Measurements from ENCODE around the gene OR4E1. TPM values are rescaled to one million over a fixed set of nuclear protein-coding genes. Genes with fewer than 3 reads are reported as not detected.

OR4E1 gene
- total RNA-seq, 1 donor from 2014 or later = not detected

DNA sequence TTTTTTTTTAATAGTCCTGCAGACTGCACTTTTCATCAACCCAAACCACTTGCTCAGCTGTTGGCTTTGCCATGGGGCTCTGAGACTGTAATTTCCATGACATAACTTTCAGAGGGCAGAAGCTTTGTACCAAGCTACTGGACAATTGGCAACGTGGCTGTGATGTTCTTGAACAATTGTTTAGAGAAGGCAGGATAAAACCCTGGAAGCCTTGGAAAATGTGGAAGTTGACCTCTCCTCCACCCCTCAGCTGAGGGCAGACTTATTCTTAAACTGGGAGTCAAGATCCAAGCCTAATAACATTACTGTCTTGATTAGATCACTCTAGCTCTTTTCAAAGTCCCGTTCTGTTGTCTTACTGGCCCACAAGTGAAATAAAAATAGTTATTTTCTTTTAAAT, 2.2 kb downstream of the OR4E1 start:
- Mint-ChIP-seq H3K36me3 (ENCODE audit: low read depth, unreplicated experiment) (no peaks in the 10 kb centered on the region), H3K9me3 (ENCODE audit: unreplicated experiment) (no peaks in the 10 kb centered on the region), H3K4me3 (ENCODE audit: unreplicated experiment) (no peak overlapping the region), H3K4me1 (ENCODE audit: unreplicated experiment) (no peaks in the 10 kb centered on the region), H3K27ac (ENCODE audit: unreplicated experiment) (peak overlapping the region; percentile 30), H3K27me3 (ENCODE audit: unreplicated experiment) (no peaks in the 10 kb centered on the region)
- TF ChIP-seq, protein P1, sequence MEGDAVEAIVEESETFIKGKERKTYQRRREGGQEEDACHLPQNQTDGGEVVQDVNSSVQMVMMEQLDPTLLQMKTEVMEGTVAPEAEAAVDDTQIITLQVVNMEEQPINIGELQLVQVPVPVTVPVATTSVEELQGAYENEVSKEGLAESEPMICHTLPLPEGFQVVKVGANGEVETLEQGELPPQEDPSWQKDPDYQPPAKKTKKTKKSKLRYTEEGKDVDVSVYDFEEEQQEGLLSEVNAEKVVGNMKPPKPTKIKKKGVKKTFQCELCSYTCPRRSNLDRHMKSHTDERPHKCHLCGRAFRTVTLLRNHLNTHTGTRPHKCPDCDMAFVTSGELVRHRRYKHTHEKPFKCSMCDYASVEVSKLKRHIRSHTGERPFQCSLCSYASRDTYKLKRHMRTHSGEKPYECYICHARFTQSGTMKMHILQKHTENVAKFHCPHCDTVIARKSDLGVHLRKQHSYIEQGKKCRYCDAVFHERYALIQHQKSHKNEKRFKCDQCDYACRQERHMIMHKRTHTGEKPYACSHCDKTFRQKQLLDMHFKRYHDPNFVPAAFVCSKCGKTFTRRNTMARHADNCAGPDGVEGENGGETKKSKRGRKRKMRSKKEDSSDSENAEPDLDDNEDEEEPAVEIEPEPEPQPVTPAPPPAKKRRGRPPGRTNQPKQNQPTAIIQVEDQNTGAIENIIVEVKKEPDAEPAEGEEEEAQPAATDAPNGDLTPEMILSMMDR (IDR thresholded peaks at IDR 0.05; ENCODE audit: unreplicated experiment) = no peak
- DNase-seq (ENCODE audit: low spot score) = no peak

- Mint-ChIP-seq H3K4me1 (ENCODE audit: unreplicated experiment) (no peaks in the 10 kb centered on the region), H3K36me3 (ENCODE audit: low read depth, unreplicated experiment) (no peaks in the 10 kb centered on the region), H3K4me3 (ENCODE audit: unreplicated experiment) (no peak overlapping the region), H3K27me3 (ENCODE audit: unreplicated experiment) (no peaks in the 10 kb centered on the region), H3K9me3 (ENCODE audit: unreplicated experiment) (no peaks in the 10 kb centered on the region), H3K27ac (ENCODE audit: unreplicated experiment) (no peak overlapping the region)
- TF ChIP-seq, protein P1 (IDR thresholded peaks at IDR 0.05; ENCODE audit: unreplicated experiment) = no peak
- no peak for DNase-seq (ENCODE audit: low spot score)
These were observed 4.3 kb downstream of the OR4E1 start for GRCh38 chr14:21669284-21669683.

DNA sequence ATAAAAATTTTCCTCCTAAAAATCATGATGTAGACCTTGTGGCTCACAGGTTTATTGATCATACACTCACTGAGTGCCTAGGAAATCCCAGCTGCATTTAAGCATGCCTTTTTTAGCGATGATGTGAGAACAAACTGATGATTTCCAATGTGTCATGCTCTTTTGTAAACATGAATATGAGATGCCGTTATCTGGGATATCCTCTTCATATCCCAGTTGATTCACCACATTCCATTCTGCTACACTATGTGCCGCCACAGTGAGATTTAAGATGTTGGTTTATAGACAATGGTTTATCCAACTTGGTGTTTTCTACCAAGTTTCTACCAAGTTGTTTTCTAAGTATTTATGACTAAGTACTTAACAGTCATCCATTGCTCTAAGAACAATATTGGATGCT, 5.2 kb downstream of the OR4E1 start:
- DNase-seq (ENCODE audit: low spot score) = no peak
- Mint-ChIP-seq H3K4me1 (ENCODE audit: unreplicated experiment) (no peaks in the 10 kb centered on the region), H3K9me3 (ENCODE audit: unreplicated experiment) (no peaks in the 10 kb centered on the region), H3K27ac (ENCODE audit: unreplicated experiment) (no peak overlapping the region), H3K27me3 (ENCODE audit: unreplicated experiment) (no peaks in the 10 kb centered on the region), H3K4me3 (ENCODE audit: unreplicated experiment) (no peak overlapping the region), H3K36me3 (ENCODE audit: low read depth, unreplicated experiment) (no peaks in the 10 kb centered on the region)
- TF ChIP-seq, protein P1 (IDR thresholded peaks at IDR 0.05; ENCODE audit: unreplicated experiment) = no peak

GRCh38 chr14:21656980-21657379, 16.6 kb downstream of the OR4E1 start:
- DNase-seq (ENCODE audit: low spot score) = no peak
- Mint-ChIP-seq H3K27me3 (ENCODE audit: unreplicated experiment) (peaks cover 3% of the 10 kb centered on the region), H3K36me3 (ENCODE audit: low read depth, unreplicated experiment) (no peaks in the 10 kb centered on the region), H3K9me3 (ENCODE audit: unreplicated experiment) (no peaks in the 10 kb centered on the region), H3K4me1 (ENCODE audit: unreplicated experiment) (peaks cover 12% of the 10 kb centered on the region), H3K4me3 (ENCODE audit: unreplicated experiment) (no peak overlapping the region), H3K27ac (ENCODE audit: unreplicated experiment) (no peak overlapping the region)
- TF ChIP-seq, protein P1 (IDR thresholded peaks at IDR 0.05; ENCODE audit: unreplicated experiment) = no peak

- H3K27me3 Mint-ChIP-seq (ENCODE audit: unreplicated experiment) = peaks cover 5% of the 10 kb centered on the region
These were observed 19.4 kb downstream of the OR4E1 start for GRCh38 chr14:21654215-21654614.

More at GRCh38 chr14:21654215-21654614, 19.4 kb downstream of the OR4E1 start:
- no peaks in the 10 kb centered on the region for H3K9me3 Mint-ChIP-seq (ENCODE audit: unreplicated experiment)
- peaks cover 13% of the 10 kb centered on the region for H3K4me1 Mint-ChIP-seq (ENCODE audit: unreplicated experiment)
- no peak overlapping the region for H3K27ac Mint-ChIP-seq (ENCODE audit: unreplicated experiment)
- TF ChIP-seq, protein P1 (IDR thresholded peaks at IDR 0.05; ENCODE audit: unreplicated experiment) = no peak
- H3K4me3 Mint-ChIP-seq (ENCODE audit: unreplicated experiment) = no peak overlapping the region
- H3K36me3 Mint-ChIP-seq (ENCODE audit: low read depth, unreplicated experiment) = no peaks in the 10 kb centered on the region
- no peak for DNase-seq (ENCODE audit: low spot score)
